SJSA1 (cell line): ENCODE results near the gene SLC35G6. TPM values are rescaled to one million over a fixed set of nuclear protein-coding genes. Genes with fewer than 3 reads are reported as not detected.

Experiments
- DNase-seq, 2 experiments: peaks; one replicate each; pipeline ENCODE4 v3.0.0-alpha.2; 2015 to 2020; ENCODE audit warnings: low spot score in 2 of 2, low read depth in 1 of 2
- H3K27ac ChIP-seq: fragments of 250-450 bp; sonication (Bioruptor Pico); 2 replicates; pipeline ENCODE4 v1.5.1; 2020; ENCODE audit warnings: mild to moderate bottlenecking, moderate library complexity
- H3K27me3 ChIP-seq: fragments of 250-450 bp; sonication (Bioruptor Pico); replicated peaks from 2 replicates; pipeline ENCODE4 v1.5.1; 2020; ENCODE audit warnings: mild to moderate bottlenecking, moderate library complexity
- H3K36me3 ChIP-seq: fragments of 250-450 bp; sonication (Bioruptor Pico); 2 replicates; pipeline ENCODE4 v1.5.1; 2020; ENCODE audit warnings: mild to moderate bottlenecking
- H3K4me1 ChIP-seq: fragments of 250-450 bp; sonication (Bioruptor Pico); replicated peaks from 2 replicates; pipeline ENCODE4 v1.6.1; 2021; ENCODE audit warnings: mild to moderate bottlenecking
- H3K4me3 ChIP-seq: fragments of 250-450 bp; sonication (Bioruptor Pico); 2 replicates; pipeline ENCODE4 v1.5.1; 2020; ENCODE audit warnings: mild to moderate bottlenecking
- H3K9me3 ChIP-seq: fragments of 250-450 bp; sonication (Bioruptor Pico); replicated peaks from 2 replicates; pipeline ENCODE4 v1.5.1; 2020; ENCODE audit warnings: mild to moderate bottlenecking
- total RNA-seq: library from RNA; depleted of rRNA; stranded (reverse); fragments of >200 nt; shearing (Covaris generic); gene quantifications from 2 replicates; pipeline ENCODE4 v1.2.3, GENCODE V29; 2014

SLC35G6 gene
- total RNA-seq, 1 experiment from 2014 or later = not detected

DNA sequence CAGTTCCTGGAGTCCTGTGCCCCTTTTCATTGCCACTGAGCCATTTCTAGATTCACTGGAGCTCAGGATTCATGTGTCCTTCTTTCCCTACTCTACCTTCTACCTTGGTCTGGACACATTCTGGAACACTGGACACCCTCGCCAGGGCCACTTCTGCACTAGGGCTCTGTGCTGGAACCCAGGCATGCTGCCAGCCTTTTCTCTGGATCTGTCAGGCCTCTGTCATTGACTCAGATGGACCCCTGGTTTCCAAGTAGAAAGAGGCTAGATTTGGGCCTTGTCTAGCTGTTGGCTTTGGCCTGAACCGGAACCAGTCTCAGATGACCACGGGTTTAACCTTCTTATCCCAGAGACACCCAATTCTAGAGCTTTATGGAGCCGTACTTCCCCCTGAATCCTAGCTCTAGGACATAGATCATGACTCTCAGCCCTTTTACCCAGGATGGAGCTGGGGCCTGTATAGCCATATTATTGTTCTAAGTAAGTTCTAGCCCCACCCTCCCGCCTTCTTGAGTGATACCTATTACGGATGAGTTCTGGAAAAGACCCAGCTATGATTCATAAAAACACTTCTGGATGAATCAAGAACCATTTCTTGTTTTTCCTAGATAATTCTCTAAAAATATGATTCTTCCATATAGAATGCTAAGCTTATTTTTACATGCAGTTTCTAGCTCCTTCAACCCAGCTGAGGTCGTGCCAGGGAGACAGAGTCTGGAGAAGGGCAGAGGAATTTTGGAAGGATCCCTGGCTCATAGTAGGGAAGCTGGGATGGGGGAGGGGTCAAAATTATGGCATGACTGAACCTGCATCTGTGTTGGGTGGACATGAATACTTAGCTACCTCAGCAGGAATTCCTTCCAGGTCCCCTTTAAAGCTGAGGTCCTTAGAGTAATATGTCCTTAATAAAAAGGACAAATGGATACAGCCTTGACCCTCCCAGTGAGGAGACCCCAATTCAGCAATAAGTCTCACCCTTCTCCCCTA lies 37.5 kb upstream of the SLC35G6 start:
- H3K36me3 ChIP-seq = no peaks in the 10 kb centered on the region
- H3K27me3 ChIP-seq = peaks cover 29% of the 10 kb centered on the region
- H3K9me3 ChIP-seq = no peaks in the 10 kb centered on the region
- H3K4me3 ChIP-seq = no peak overlapping the region
- no peak for DNase-seq
- no peak overlapping the region for H3K27ac ChIP-seq
- peaks cover 11% of the 10 kb centered on the region for H3K4me1 ChIP-seq

DNA sequence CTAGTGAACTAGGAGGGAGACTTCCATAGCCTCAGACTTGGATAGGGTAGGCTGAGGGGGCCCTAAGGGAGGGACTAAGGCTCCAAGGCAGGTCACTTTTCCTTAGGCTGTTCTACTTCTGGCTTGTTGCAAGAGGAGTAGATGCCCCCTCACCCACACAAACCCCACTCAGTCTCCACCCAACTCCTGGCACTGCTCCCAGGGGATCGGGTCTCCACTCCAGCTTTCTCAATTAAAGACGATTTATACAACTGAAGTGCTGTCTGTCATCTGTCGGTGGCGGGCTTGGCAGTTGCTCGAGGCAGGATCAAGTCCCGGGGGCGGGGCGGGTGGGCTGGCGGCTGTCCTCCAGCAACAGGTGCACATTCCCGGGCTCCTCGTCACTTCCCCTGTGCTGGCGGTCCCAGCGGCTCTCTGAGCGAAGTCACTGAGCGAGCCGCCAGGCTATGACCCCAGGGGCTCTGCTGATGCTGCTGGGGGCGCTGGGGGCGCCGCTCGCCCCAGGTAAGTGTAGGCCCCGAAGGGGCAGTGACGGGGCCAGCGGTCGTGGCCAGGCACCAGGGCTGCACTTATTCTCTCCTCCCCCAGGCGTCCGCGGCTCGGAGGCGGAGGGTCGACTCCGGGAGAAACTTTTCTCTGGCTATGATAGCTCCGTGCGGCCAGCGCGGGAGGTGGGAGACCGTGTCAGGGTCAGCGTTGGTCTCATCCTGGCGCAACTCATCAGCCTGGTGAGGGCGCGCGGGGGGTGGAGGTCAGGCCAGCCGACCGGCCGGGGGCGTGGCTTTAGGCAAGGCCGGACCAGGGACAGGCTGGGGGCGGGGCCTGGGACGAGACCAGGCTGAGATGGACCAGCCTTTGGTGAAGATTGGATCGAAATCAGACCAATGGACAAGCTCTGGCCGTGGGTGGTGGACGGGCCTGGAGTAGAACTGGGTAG lies 36.3 kb upstream of the SLC35G6 start, which contains the start of gene CHRNB1:
TSS of gene CHRNB1 (plus strand) at position 380 of the 937 bp plus-strand sequence. CDS start at position 447, 67 bp downstream.
- Histone ChIP-seq H3K4me3 (no peak within 1 kb of the TSS), H3K27ac (no peak within 1 kb of the TSS), H3K27me3 (peaks cover 20% of the 10 kb centered on the region), H3K36me3 (no peaks in the 10 kb centered on the region), H3K4me1 (peaks cover 7% of the 10 kb centered on the region; the same call in 1 of the 2 replicates), H3K9me3 (no peaks in the 10 kb centered on the region)
- DNase-seq = no peak

DNA sequence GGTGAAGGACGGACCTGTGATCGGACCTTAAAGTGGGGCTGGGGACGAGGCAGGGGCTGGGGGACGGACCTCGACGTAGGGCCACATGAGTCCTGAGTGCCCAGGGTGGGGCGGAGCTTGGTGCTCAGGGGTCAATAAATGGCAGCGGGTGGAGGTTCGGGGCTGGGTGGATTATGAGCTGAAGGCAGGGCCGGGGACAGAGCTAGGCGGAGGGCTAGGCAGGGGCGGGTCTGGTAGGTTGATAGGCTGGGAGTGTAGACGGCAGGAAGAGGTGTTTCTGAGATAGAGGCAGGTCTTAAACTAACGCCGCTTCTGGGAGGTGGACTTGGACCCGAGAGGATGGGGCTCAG lies 35.7 kb upstream of the SLC35G6 start:
- no peak for DNase-seq
- H3K27ac ChIP-seq = no peak overlapping the region
- peaks cover 13% of the 10 kb centered on the region for H3K27me3 ChIP-seq
- peaks cover 1% of the 10 kb centered on the region; the same call in 1 of the 2 replicates for H3K4me1 ChIP-seq
- H3K36me3 ChIP-seq = no peaks in the 10 kb centered on the region
- H3K4me3 ChIP-seq = no peak overlapping the region
- H3K9me3 ChIP-seq = no peaks in the 10 kb centered on the region

DNA sequence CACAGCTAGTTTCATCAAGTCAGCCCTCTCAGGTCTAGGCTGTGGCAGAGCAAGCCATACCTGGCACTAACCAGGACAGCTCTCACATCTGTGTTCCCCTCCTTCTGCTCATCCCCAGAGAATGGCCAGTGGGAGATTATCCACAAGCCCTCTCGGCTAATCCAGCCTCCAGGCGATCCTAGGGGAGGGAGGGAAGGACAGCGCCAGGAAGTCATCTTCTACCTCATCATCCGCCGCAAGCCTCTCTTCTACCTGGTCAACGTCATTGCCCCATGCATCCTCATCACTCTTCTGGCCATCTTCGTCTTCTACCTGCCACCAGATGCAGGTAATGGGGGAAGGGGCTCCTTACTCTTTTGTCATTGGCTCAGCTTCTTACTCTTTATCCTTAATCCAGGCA lies 32.8 kb upstream of the SLC35G6 start:
- H3K4me1 ChIP-seq = no peaks in the 10 kb centered on the region
- peaks cover 5% of the 10 kb centered on the region; the same call in 1 of the 2 replicates for H3K27me3 ChIP-seq
- no peaks in the 10 kb centered on the region for H3K9me3 ChIP-seq
- DNase-seq = no peak
- H3K27ac ChIP-seq = no peak overlapping the region
- no peaks in the 10 kb centered on the region for H3K36me3 ChIP-seq
- H3K4me3 ChIP-seq = no peak overlapping the region

DNA sequence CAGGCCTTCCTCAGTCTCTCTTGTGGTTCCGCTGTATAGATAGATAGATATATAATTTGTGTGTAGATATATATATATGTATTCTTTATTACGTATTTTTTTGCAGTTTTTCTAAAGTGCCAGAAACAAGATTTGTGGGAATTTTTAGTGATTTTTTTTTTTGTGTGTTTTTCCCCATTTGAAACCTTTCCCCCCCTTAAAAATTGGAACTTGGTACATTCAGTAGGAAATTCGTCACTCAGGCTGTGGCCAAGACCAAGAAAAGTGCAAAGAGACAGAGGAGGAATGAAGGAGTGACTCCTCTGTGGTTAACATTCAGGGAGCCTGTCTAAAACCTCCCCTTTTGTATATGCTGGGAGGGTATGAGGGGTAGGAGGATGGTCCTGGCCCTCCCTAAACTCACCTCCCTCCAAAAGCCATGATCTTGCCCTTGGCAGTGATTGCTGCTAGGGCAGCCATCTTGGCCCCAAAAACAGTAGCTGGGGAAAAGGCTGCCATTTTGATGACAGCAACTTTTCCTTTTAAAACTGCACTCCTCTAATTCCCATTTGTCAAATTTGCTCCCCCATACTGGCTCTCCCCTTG lies 21.2 kb upstream of the SLC35G6 start:
- peaks cover 6% of the 10 kb centered on the region; the same call in 1 of the 2 replicates for H3K4me1 ChIP-seq
- DNase-seq = no peak
- peaks cover 24% of the 10 kb centered on the region for H3K36me3 ChIP-seq
- no peak overlapping the region for H3K27ac ChIP-seq
- H3K4me3 ChIP-seq = no peak overlapping the region
- no peaks in the 10 kb centered on the region for H3K27me3 ChIP-seq
- H3K9me3 ChIP-seq = no peaks in the 10 kb centered on the region

DNA sequence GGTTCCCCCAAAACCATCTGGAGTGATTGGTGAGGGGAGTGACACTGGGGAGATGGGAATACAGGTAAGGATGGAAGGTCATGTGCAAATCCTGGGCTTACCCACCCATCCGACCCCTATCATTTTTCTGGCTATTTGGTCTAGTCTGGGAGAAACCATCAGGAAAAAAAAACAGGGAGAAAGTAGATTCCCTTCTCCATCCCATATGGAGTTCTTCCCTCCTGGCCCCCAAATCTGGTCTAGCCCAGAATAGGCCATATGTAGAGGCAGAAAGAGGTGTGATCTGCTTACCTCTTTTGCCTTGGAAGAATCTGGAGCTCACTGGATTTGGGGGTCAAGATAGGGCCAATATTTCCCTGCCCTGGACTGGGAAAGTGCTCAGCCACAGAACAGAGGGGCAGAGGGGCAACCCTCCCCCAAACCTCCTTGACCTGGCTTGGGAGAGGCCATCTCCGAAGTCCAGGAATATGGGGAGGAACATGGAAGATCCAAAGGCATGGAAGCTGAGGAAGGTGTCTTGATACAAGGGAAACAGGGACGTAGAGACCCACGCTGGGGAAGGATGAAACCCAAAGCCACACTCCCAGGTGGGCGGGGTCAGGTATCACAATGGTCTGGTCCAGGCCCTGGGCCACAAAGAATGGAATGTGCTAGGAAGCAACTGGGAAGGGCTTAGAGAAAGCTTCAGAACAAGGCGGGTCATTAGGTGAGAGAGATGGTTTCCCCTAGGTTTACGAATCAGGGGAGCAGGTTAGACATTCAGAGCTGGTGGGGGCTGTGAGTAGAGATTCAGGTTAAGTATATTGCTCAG lies 20.2 kb upstream of the SLC35G6 start:
- Histone ChIP-seq H3K36me3 (peaks cover 29% of the 10 kb centered on the region), H3K27ac (no peak overlapping the region), H3K4me3 (no peak overlapping the region), H3K9me3 (no peaks in the 10 kb centered on the region), H3K27me3 (no peaks in the 10 kb centered on the region), H3K4me1 (peaks cover 6% of the 10 kb centered on the region; the same call in 1 of the 2 replicates)
- DNase-seq = no peak

DNA sequence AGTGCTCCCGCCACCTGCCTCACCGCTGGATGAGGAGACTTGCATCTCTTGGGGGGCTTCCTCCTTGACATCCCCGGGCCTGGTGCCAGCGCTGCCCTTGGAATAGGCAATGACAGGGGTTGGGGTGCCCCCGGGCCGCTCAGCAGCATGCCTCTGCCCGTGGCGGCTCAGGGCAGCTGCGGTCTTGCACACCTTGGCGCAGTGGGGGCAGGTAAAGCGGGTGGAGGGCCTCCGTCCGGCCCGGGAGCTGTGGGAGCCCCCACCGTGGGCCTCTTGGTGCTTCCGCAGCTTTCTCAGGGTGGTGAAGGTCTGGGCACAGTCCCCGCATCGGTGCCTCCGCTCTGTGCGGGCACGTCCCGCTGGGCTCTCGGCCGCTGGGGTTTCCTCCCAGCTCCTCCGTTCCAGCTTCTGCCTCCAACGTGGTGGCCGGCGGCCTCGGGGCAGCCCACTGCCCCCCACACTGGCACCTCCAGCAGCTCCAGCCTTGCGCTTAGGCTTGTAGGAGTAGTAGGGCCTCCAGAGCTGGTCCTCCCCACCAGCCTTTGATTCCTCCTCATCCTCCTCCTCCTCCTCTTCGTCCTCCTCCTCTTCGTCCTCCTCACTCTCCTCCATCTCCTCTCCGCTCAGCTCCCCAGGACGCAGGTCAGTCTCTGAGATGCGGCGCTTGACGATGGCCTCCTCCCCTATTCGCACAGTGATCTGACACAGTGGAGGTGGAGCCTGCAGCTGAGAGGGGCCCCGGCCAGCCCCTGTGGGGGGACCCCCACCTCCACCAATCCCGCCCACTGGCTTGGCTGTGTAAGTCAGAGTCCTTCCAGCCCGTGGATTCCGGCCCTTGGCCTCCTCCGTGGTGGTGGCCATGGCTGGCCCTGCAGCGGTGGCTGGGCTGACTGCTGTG lies 18.5 kb upstream of the SLC35G6 start:
- H3K4me3 ChIP-seq = no peak overlapping the region
- no peaks in the 10 kb centered on the region for H3K27me3 ChIP-seq
- no peaks in the 10 kb centered on the region for H3K4me1 ChIP-seq
- H3K9me3 ChIP-seq = no peaks in the 10 kb centered on the region
- no peak overlapping the region for H3K27ac ChIP-seq
- no peak for DNase-seq
- peaks cover 43% of the 10 kb centered on the region for H3K36me3 ChIP-seq

DNA sequence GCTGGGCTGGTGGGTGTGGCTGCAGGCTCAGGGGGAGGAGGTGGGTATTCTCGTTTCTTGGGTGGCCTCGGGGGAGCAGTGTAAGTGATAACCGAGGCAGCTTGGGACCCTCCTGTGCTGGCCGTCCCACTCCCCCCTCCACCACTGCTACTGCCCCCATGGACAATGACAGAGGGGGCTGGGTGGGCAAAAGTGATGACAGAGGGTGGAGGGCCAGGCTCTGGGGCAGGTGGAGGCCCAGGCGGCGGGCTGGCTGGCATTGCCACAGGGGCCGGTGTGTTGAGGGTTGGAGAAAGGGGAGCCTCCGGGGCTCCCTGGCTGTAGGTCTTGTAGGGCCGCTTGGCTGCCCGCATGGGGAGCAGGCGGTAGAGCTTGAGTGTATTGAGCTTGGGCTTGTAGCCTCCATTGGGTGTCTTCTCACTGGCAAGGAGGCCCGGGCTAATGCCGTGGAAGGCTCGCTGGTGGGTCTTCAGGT lies 17.8 kb upstream of the SLC35G6 start:
- DNase-seq = no peak
- Histone ChIP-seq H3K9me3 (no peaks in the 10 kb centered on the region), H3K4me1 (no peaks in the 10 kb centered on the region), H3K27me3 (no peaks in the 10 kb centered on the region), H3K36me3 (peaks cover 45% of the 10 kb centered on the region), H3K27ac (no peak overlapping the region), H3K4me3 (no peak overlapping the region)

DNA sequence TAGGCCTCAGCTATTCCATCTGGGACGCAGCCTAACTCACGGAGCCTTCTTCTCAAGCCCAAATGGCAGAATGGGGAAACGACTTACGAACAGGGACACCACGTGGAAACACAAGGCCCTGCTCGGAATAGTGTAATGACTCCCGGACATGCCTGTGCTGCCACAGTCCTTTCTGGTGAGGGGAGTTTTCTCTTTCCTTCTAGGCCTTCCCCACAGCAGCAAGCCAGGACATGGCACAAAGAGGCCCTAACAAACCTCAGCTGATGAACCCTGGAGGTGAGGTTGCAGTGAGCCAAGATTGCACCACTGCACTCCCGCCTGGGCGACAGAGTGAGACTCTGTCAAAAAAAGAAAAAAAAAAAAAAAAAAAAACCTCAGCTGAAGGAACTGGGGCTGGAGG lies 17.2 kb upstream of the SLC35G6 start:
- no peaks in the 10 kb centered on the region for H3K9me3 ChIP-seq

DNA sequence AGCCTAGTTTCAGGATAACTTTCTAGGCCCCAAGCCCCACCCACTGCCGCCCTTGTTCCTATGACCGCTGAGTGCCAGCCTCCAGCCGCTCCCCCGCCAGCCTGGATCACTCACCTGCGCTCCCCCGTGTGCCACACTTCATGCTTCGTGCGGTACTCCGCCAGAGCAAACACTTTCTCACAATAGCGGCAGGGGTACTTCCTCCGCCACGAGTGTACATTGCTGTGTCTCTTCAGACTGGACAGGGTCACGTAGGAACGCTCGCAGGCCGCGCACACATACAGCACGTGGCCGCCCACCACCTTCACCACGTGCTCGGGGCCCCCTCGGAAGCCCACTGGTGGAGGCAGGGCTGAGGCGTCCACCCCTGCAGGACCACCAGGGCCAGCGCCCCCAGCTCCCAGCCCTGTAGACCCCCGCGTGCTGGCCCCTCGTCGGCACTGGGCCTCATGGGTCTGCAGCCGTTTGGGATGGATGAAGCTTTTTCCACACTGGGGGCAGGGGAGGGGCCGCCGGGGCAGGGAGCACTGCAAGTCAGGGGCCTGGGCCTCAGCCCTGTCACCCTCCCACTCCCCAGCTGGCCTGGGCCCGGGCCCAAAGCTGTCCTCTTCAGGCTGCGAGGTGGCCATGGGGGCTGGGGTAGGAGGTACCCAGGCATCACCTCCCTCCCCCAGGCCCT lies 15.5 kb upstream of the SLC35G6 start:
- DNase-seq = no peak
- Histone ChIP-seq H3K36me3 (peaks cover 49% of the 10 kb centered on the region), H3K9me3 (no peaks in the 10 kb centered on the region), H3K27me3 (no peaks in the 10 kb centered on the region), H3K4me3 (no peak overlapping the region), H3K4me1 (no peaks in the 10 kb centered on the region), H3K27ac (no peak overlapping the region)

More for the DNA sequence above, 17.2 kb upstream of the SLC35G6 start:
- Histone ChIP-seq H3K27ac (no peak overlapping the region), H3K27me3 (no peaks in the 10 kb centered on the region), H3K36me3 (peaks cover 47% of the 10 kb centered on the region), H3K4me1 (no peaks in the 10 kb centered on the region), H3K4me3 (no peak overlapping the region)
- no peak for DNase-seq

DNA sequence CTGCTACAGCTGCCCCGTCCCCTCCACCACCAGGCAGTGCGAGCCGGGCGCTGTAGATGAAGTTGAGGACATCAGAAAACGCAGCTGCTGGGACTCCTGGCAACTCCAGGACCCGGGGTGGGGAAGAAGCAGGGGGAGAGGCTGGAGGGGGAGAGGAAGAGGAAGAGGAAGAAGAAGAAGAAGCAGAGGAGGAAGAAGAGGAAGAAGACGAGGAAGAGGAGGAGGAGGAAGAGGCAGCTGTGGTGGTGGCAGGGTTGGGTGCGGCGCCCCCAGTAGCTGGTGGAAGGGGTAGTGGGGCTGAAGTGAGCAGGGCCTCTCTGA lies 15.0 kb upstream of the SLC35G6 start:
- no peak overlapping the region for H3K27ac ChIP-seq
- H3K4me1 ChIP-seq = no peaks in the 10 kb centered on the region
- DNase-seq = no peak
- no peaks in the 10 kb centered on the region for H3K9me3 ChIP-seq
- H3K27me3 ChIP-seq = no peaks in the 10 kb centered on the region
- H3K36me3 ChIP-seq = peaks cover 50% of the 10 kb centered on the region
- no peak overlapping the region for H3K4me3 ChIP-seq
